Measurements from ENCODE around the gene SMAD5. TPM values are rescaled to one million over a fixed set of nuclear protein-coding genes. Genes with fewer than 3 reads are reported as not detected.
A peak's percentile ranks its signal among the peaks of the same experiment; 100 is the strongest.

Gene SMAD5
- polyA plus RNA-seq, 2 donors, result 5.0 to 6.9 TPM

DNA sequence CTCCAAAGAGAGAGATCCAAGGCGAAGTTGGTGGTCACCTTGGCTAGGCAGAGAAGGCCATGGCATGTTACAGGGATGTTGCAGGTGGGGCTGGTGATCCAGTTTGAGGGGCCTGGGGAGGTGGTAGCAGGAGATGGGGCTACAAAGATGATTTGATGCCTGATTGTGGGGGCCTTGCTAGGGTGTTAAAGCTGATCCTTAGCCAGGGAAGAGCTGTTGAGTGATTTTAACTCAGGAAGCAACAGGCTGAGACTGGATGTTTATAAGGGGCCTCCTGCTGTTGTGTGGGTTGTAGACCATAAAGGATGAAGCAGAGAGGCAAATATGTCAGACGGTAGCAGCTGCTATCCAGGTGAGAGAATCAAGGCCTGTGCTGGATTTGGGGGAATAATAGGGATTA is 19.0 kb upstream of the SMAD5 start:
- no peak overlapping the region for H3K4me3 ChIP-seq (ENCODE audit: low read depth in 1 of 2, low read length in 2 of 2)
- peaks cover 0 to 3% of the 10 kb centered on the region in 2 donors for H3K4me1 ChIP-seq (ENCODE audit: control insufficient read depth in 2 of 2, insufficient read depth in 2 of 2, low read length in 1 of 2)
- no peaks in the 10 kb centered on the region for H3K27me3 ChIP-seq (ENCODE audit: control insufficient read depth in 1 of 2, insufficient read depth in 2 of 2, low read length in 2 of 2)
- no peaks in the 10 kb centered on the region for H3K36me3 ChIP-seq (ENCODE audit: control insufficient read depth in 2 of 2, insufficient read depth in 2 of 2, low read length in 1 of 2)
- H3K9me3 ChIP-seq (ENCODE audit: control insufficient read depth in 2 of 2, insufficient read depth in 1 of 2, low read depth in 1 of 2, low read length in 1 of 2), result no peaks in the 10 kb centered on the region
- H3K27ac ChIP-seq (ENCODE audit: low read depth in 2 of 2, low read length in 1 of 2), result no peak overlapping the region
- WGBS, 2 donors, result 86 to 89% methylated on average over 2 of the region's 2 CpGs

DNA sequence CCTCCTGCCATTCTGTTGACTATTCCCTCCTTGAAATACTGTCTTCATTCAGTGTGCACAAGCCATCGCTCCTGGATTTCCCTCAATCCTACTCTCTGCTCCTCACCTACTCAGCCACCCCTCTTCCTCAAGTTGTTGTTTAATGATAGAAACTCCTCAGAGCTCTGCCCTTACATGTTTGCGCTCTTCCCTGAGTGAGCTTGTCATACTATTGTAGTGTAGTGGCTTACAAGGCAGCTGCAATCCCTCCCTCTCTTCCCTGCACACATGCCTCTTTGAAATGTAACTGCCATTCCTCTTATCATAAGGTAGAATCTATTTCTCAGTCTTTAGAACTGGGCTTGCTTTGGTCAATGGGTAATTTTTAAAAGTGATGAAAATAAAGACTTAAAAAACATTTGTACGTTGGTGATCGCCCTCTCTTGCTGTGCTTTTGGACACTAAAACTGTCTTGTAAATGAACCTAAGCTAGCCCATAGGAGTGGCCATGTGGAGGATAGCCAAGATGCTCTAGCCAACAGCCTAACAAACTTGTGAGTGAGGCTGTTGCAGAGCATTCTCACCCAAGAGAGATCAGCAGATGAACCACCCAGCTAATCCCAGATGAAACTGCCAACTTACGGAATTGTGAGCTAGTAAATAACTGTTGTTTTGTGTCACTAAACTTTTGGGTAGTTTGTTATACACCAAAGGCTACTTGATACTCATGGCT is 18.1 kb upstream of the SMAD5 start:
- H3K27ac ChIP-seq (ENCODE audit: low read depth in 2 of 2, low read length in 1 of 2), result peak overlapping the region; percentile 11 to 68
- H3K27me3 ChIP-seq (ENCODE audit: control insufficient read depth in 1 of 2, insufficient read depth in 2 of 2, low read length in 2 of 2), result no peaks in the 10 kb centered on the region
- peaks cover 0 to 3% of the 10 kb centered on the region in 2 donors for H3K4me1 ChIP-seq (ENCODE audit: control insufficient read depth in 2 of 2, insufficient read depth in 2 of 2, low read length in 1 of 2)
- no peaks in the 10 kb centered on the region for H3K36me3 ChIP-seq (ENCODE audit: control insufficient read depth in 2 of 2, insufficient read depth in 2 of 2, low read length in 1 of 2)
- WGBS, 2 donors, result 69 to 75% methylated on average over 5 of the region's 5 CpGs
- no peaks in the 10 kb centered on the region for H3K9me3 ChIP-seq (ENCODE audit: control insufficient read depth in 2 of 2, insufficient read depth in 1 of 2, low read depth in 1 of 2, low read length in 1 of 2)
- H3K4me3 ChIP-seq (ENCODE audit: low read depth in 1 of 2, low read length in 2 of 2), result no peak overlapping the region

DNA sequence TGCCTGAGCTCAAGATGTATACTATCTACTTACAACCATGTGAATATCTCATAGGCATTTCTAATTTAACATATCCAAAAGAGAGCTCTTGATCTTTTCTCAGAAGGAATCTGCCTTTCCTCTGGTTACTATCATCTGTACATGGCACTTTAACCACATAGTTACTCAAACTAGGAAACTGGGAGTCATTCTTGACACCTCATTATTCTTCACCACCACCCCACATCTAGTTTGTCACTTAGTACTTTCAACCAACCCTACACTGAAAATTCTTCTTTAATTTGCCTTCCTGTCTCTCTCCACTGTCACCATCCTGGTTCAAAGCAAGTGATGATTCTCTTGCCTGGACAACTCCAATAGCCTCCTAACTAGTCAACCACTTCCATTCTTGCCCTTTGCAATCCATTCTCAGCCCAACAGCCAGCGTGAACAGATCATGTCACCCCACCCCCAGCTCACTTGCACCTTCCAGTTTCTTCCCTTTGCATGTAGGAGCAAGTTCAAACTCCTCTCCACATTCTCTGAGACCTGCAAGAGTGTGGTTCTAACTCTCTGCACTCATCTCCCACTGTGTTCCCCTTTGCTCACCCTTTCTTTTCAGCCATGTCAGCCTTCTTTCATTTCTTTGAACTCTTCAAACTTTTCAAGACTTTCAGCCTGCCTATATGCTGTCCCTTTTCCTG is 17.3 kb upstream of the SMAD5 start:
- Histone ChIP-seq H3K27me3 (ENCODE audit: control insufficient read depth in 1 of 2, insufficient read depth in 2 of 2, low read length in 2 of 2) (no peaks in the 10 kb centered on the region), H3K9me3 (ENCODE audit: control insufficient read depth in 2 of 2, insufficient read depth in 1 of 2, low read depth in 1 of 2, low read length in 1 of 2) (no peaks in the 10 kb centered on the region), H3K4me1 (ENCODE audit: control insufficient read depth in 2 of 2, insufficient read depth in 2 of 2, low read length in 1 of 2) (peaks cover 0 to 3% of the 10 kb centered on the region in 2 donors), H3K27ac (ENCODE audit: low read depth in 2 of 2, low read length in 1 of 2) (no peak overlapping the region), H3K36me3 (ENCODE audit: control insufficient read depth in 2 of 2, insufficient read depth in 2 of 2, low read length in 1 of 2) (no peaks in the 10 kb centered on the region), H3K4me3 (ENCODE audit: low read depth in 1 of 2, low read length in 2 of 2) (no peak overlapping the region)
- 47 to 62% methylated on average over 1 of the region's 1 CpG for WGBS, 2 donors

DNA sequence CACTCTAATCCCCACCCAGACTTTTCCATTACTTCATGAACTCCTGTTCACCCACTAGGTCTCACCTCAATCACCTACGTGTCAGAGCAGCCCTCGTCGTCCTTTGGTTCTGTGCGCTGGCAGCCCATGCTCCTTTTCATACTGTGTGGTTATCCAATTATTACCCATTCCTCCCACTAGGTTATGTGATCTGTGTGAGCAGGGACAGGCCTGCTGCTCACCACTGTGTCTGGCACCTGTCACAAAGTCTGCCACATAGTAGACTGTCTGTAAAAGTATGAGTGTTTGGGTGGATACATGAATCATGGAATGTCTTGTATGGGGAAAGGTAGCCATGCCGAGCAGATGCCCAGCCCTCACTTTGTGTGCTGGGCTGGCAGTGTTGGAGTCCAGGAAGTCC is 12.1 kb upstream of the SMAD5 start:
- H3K4me1 ChIP-seq (ENCODE audit: control insufficient read depth in 2 of 2, insufficient read depth in 2 of 2, low read length in 1 of 2), result peaks cover 0 to under 1% of the 10 kb centered on the region in 2 donors
- WGBS, 2 donors, result 93 to 95% methylated on average over 5 of the region's 5 CpGs
- no peaks in the 10 kb centered on the region for H3K9me3 ChIP-seq (ENCODE audit: control insufficient read depth in 2 of 2, insufficient read depth in 1 of 2, low read depth in 1 of 2, low read length in 1 of 2)
- H3K36me3 ChIP-seq (ENCODE audit: control insufficient read depth in 2 of 2, insufficient read depth in 2 of 2, low read length in 1 of 2), result no peaks in the 10 kb centered on the region
- no peak overlapping the region for H3K27ac ChIP-seq (ENCODE audit: low read depth in 2 of 2, low read length in 1 of 2)
- no peak overlapping the region for H3K4me3 ChIP-seq (ENCODE audit: low read depth in 1 of 2, low read length in 2 of 2)
- H3K27me3 ChIP-seq (ENCODE audit: control insufficient read depth in 1 of 2, insufficient read depth in 2 of 2, low read length in 2 of 2), result no peaks in the 10 kb centered on the region

DNA sequence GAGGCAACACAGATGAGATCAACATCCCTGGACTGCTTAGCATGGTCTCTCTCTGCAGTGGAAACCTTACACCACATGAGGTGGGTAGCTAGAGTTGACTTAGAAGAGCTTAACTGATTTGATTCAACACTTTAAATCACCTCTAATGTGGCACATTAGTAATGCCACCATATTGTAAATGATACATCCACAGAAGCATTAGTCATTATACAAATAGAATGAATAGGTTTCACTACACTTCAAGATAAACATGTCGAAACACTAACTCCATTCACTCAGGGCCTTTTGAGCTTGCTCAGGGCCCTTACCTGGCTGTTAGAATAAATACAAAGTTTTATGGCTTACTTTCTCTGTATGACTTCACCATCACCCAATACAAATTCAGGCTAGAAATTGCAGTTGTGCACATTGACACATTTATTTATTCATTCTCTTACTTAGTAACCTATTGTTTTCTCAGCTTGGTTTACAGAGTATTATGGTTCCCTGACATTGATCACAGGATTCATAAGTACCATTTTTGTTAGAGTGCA is 9.3 kb upstream of the SMAD5 start:
- Histone ChIP-seq H3K36me3 (ENCODE audit: control insufficient read depth in 2 of 2, insufficient read depth in 2 of 2, low read length in 1 of 2) (no peaks in the 10 kb centered on the region), H3K27ac (ENCODE audit: low read depth in 2 of 2, low read length in 1 of 2) (peak overlapping the region; percentile 21 to 36), H3K9me3 (ENCODE audit: control insufficient read depth in 2 of 2, insufficient read depth in 1 of 2, low read depth in 1 of 2, low read length in 1 of 2) (no peaks in the 10 kb centered on the region), H3K27me3 (ENCODE audit: control insufficient read depth in 1 of 2, insufficient read depth in 2 of 2, low read length in 2 of 2) (no peaks in the 10 kb centered on the region), H3K4me3 (ENCODE audit: low read depth in 1 of 2, low read length in 2 of 2) (no peak overlapping the region), H3K4me1 (ENCODE audit: control insufficient read depth in 2 of 2, insufficient read depth in 2 of 2, low read length in 1 of 2) (no peaks in the 10 kb centered on the region)
- WGBS, 2 donors, result 22 to 63% methylated on average over 1 of the region's 1 CpG

DNA sequence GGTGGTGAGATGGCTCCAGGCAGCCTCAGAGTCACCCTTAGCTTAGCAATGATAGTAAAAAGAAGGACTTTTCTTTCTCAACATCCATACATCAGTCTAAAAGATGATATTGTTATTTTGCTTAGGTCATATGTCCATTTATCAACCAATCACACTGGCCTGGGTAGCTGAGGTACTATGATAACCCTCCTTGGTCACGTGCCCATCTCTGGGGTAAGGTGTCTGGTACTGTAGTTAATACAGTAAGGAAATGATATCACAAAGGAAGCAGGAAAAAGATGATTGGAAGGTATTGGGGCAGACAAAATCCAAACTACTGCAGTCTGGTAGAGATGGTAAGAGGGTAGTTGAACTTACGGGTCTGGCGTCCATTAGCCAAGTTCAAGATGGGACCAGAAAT is 5.1 kb upstream of the SMAD5 start:
- no peaks in the 10 kb centered on the region for H3K9me3 ChIP-seq (ENCODE audit: control insufficient read depth in 2 of 2, insufficient read depth in 1 of 2, low read depth in 1 of 2, low read length in 1 of 2)
- WGBS, 2 donors, result 91 to 93% methylated on average over 3 of the region's 3 CpGs
- H3K36me3 ChIP-seq (ENCODE audit: control insufficient read depth in 2 of 2, insufficient read depth in 2 of 2, low read length in 1 of 2), result no peaks in the 10 kb centered on the region
- H3K27me3 ChIP-seq (ENCODE audit: control insufficient read depth in 1 of 2, insufficient read depth in 2 of 2, low read length in 2 of 2), result no peaks in the 10 kb centered on the region
- H3K4me3 ChIP-seq (ENCODE audit: low read depth in 1 of 2, low read length in 2 of 2), result no peak overlapping the region
- no peaks in the 10 kb centered on the region for H3K4me1 ChIP-seq (ENCODE audit: control insufficient read depth in 2 of 2, insufficient read depth in 2 of 2, low read length in 1 of 2)
- no peak overlapping the region for H3K27ac ChIP-seq (ENCODE audit: low read depth in 2 of 2, low read length in 1 of 2)

DNA sequence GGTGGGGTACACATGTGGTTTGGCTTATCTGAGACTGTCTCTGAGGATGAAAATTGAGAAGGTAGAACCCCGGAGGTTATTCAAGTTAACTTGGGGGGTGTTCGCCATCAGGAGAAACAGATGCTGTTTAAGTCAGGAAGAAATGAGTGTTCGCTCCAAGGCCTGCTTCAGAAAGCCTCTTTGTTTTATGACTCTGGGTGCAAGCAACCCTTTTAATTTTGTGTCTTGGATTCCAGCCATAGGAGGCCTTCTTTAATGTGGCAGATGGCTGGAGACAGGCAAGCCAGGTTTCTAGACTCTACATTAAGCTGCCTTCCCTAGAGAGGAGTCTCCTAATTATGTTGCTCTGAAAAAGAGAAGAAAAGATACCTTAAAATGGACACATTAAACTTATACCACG is 4.2 kb upstream of the SMAD5 start:
- no peaks in the 10 kb centered on the region for H3K9me3 ChIP-seq (ENCODE audit: control insufficient read depth in 2 of 2, insufficient read depth in 1 of 2, low read depth in 1 of 2, low read length in 1 of 2)
- 80 to 82% methylated on average over 4 of the region's 4 CpGs for WGBS, 2 donors
- H3K27ac ChIP-seq (ENCODE audit: low read depth in 2 of 2, low read length in 1 of 2), result no peak overlapping the region
- no peak overlapping the region for H3K4me3 ChIP-seq (ENCODE audit: low read depth in 1 of 2, low read length in 2 of 2)
- H3K27me3 ChIP-seq (ENCODE audit: control insufficient read depth in 1 of 2, insufficient read depth in 2 of 2, low read length in 2 of 2), result no peaks in the 10 kb centered on the region
- H3K36me3 ChIP-seq (ENCODE audit: control insufficient read depth in 2 of 2, insufficient read depth in 2 of 2, low read length in 1 of 2), result no peaks in the 10 kb centered on the region
- H3K4me1 ChIP-seq (ENCODE audit: control insufficient read depth in 2 of 2, insufficient read depth in 2 of 2, low read length in 1 of 2), result no peaks in the 10 kb centered on the region

DNA sequence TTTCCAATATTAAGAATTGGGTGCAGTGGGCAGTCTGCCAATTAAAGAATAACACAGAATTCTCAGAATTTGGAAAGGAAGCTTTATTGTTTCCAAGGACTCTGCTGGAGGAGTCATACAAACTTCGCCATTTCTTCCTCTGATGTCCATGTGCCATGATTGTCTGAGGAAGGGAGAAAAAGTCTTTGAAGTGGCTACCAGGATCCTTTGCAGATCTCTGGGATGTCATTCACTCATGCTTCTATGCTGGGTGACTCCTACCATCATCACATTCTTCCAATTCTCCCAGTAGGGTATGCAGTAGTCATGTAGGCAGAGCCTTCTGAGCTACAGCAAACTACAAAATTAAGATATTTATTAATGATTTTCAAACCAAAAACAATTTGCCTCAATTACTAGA is 3.2 kb upstream of the SMAD5 start:
- no peaks in the 10 kb centered on the region for H3K27me3 ChIP-seq (ENCODE audit: control insufficient read depth in 1 of 2, insufficient read depth in 2 of 2, low read length in 2 of 2)
- no peaks in the 10 kb centered on the region for H3K9me3 ChIP-seq (ENCODE audit: control insufficient read depth in 2 of 2, insufficient read depth in 1 of 2, low read depth in 1 of 2, low read length in 1 of 2)
- WGBS, 2 donors, result 71 to 85% methylated on average over 1 of the region's 1 CpG
- no peaks in the 10 kb centered on the region for H3K4me1 ChIP-seq (ENCODE audit: control insufficient read depth in 2 of 2, insufficient read depth in 2 of 2, low read length in 1 of 2)
- no peak overlapping the region for H3K4me3 ChIP-seq (ENCODE audit: low read depth in 1 of 2, low read length in 2 of 2)
- no peaks in the 10 kb centered on the region for H3K36me3 ChIP-seq (ENCODE audit: control insufficient read depth in 2 of 2, insufficient read depth in 2 of 2, low read length in 1 of 2)
- H3K27ac ChIP-seq (ENCODE audit: low read depth in 2 of 2, low read length in 1 of 2), result no peak overlapping the region

DNA sequence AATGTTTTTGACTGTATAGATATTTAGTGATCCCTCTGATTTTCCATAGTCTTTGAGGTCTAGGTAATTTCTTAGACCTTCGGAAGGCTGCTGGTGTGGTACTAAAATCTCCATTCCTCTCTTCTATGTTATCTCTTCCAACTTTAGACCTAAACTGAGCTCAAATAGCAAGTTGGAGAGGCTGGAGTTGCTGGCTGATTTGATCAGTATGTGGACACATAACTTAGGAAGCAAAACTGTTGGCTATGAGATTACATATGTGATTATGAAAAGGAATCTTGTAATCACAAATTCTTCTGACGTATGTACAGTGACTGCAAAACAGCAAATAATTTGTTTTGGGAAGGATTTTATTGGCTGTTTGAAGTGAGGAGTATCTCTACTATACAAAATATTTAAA is 2.1 kb upstream of the SMAD5 start:
- no peak overlapping the region for H3K27ac ChIP-seq (ENCODE audit: low read depth in 2 of 2, low read length in 1 of 2)
- no peak overlapping the region for H3K4me3 ChIP-seq (ENCODE audit: low read depth in 1 of 2, low read length in 2 of 2)
- H3K36me3 ChIP-seq (ENCODE audit: control insufficient read depth in 2 of 2, insufficient read depth in 2 of 2, low read length in 1 of 2), result no peaks in the 10 kb centered on the region
- H3K27me3 ChIP-seq (ENCODE audit: control insufficient read depth in 1 of 2, insufficient read depth in 2 of 2, low read length in 2 of 2), result no peaks in the 10 kb centered on the region
- no peaks in the 10 kb centered on the region for H3K4me1 ChIP-seq (ENCODE audit: control insufficient read depth in 2 of 2, insufficient read depth in 2 of 2, low read length in 1 of 2)
- 91 to 94% methylated on average over 2 of the region's 2 CpGs for WGBS, 2 donors
- H3K9me3 ChIP-seq (ENCODE audit: control insufficient read depth in 2 of 2, insufficient read depth in 1 of 2, low read depth in 1 of 2, low read length in 1 of 2), result no peaks in the 10 kb centered on the region

DNA sequence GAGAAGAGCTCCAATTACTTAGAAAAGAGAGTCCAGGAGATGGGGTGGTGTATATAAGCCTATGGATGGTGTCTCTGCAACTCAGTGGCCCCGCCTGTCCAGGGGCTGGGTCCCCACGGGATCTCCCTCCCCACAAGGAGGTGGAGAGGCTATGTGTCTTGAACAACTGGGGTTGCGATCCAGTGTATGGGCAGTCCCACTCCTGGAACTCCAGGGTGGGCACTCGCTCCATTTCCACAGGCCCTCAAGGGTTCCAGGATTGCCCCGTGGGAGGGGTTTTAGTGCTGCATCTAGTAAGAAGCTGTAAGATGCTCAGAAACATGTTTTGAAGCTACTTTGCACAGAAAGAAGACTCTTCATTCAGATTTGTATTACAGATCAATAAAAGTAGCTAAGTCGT is 558 bp upstream of the SMAD5 start:
- Histone ChIP-seq H3K4me1 (ENCODE audit: control insufficient read depth in 2 of 2, insufficient read depth in 2 of 2, low read length in 1 of 2) (no peaks in the 10 kb centered on the region), H3K4me3 (ENCODE audit: low read depth in 1 of 2, low read length in 2 of 2) (peak overlapping the region in 1 of 2 donors; percentile 61), H3K27ac (ENCODE audit: low read depth in 2 of 2, low read length in 1 of 2) (peak overlapping the region; percentile 84 to 99), H3K27me3 (ENCODE audit: control insufficient read depth in 1 of 2, insufficient read depth in 2 of 2, low read length in 2 of 2) (no peaks in the 10 kb centered on the region), H3K36me3 (ENCODE audit: control insufficient read depth in 2 of 2, insufficient read depth in 2 of 2, low read length in 1 of 2) (no peaks in the 10 kb centered on the region), H3K9me3 (ENCODE audit: control insufficient read depth in 2 of 2, insufficient read depth in 1 of 2, low read depth in 1 of 2, low read length in 1 of 2) (no peaks in the 10 kb centered on the region)
- 20 to 21% methylated on average over 6 of the region's 6 CpGs for whole genome bisulfite sequencing, 2 donors
